Measurements from ENCODE around the gene KCND1.

The KCND1 gene

GRCh38 chrX:48913605-48914366, 57.9 kb downstream of the KCND1 start:
- DNase-seq (ENCODE audit: low read depth in 4 of 4, low spot score in 1 of 4), result no peak

DNA sequence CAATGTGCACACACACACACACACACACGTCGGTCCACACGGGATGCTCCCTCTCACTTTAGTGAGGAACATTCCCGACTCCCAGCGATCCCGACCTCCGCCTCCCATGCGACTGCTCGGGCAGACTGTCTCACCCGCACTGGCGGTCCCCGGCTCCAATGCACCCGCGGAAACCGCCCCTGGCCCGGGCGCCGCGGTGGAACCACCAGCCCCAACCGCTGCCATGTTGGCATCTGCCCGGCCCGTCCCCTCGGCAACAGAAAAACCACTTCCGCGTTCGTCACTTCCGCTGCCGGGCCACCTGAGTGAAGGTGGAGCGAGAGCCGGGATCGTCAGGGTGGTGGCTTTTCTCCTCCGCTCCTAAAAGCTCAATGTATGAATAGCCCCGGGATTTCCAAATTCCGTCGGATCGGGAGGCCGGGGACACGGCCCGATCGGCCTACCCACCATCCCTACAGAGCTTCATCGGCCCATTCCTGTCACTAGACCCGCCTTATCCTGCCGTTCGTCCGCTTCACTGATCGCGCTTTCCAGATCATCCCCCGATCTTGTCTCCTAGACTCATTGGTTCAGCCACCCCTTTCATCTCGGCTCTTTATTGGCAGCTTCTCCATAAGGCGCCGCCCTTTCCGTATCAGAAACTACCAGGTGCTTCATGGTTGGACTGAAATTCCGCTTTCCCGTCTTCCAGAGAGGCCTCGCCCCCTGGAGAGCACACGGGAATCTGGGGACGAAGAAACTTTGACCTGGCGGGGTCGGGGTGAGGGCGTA, 60.0 kb downstream of the KCND1 start, which contains the start of gene SLC35A2:
SLC35A2 (minus strand) TSS at position 235 of the 771 bp plus-strand sequence; CDS start at position 225, 10 bp downstream.
- peak; percentile 65 to 78 (median 74) for DNase-seq (ENCODE audit: low read depth in 4 of 4, low spot score in 1 of 4)

Measured in stimulated activated CD4-positive, alpha-beta T cell treated with anti-CD3 and anti-CD28 coated beads, Interleukin-1b, Interleukin-23, amount 100 ng/mL, for 24 hours (primary cell).